Gastrocnemius medialis (tissue), 4 donors: ENCODE measurements around the gene FANCB.

Experiments
- CTCF ChIP-seq, 5 experiments: fragments of 450-650 bp in 3 of 5; fragments of 200-600 bp in 2 of 5; sonication (generic) in 2 of 5; IDR thresholded peaks in 4 of 5; conservative IDR thresholded peaks in 1 of 5; 1 replicate in 4 of 5; 2 replicates in 1 of 5; pipeline ENCODE4 v1.5.1; 2016 to 2019; ENCODE audit warnings: antibody characterized with exemption in 5 of 5, mild to moderate bottlenecking in 3 of 5, moderate library complexity in 3 of 5
- POLR2A ChIP-seq, 2 donors: fragments of 450-650 bp; IDR thresholded peaks; one replicate each; pipeline ENCODE4 v1.6.1; 2017; ENCODE audit warnings: antibody characterized with exemption in 2 of 2, mild to moderate bottlenecking in 2 of 2, moderate library complexity in 2 of 2

GRCh38 chrX:14884714-14885113, 11.8 kb upstream of the FANCB start:
- no peak for TF ChIP-seq CTCF (IDR thresholded peaks at IDR 0.05 in 4 of 5, conservative IDR thresholded peaks at IDR 0.05 in 1 of 5)
- TF ChIP-seq POLR2A (IDR thresholded peaks at IDR 0.05), result no peak
